Measurements from ENCODE around the gene OAF. TPM values are rescaled to one million over a fixed set of nuclear protein-coding genes. Genes with fewer than 3 reads are reported as not detected.

Gene OAF
- total RNA-seq, 1 donor = 58.6 TPM

- TF ChIP-seq, protein P1, sequence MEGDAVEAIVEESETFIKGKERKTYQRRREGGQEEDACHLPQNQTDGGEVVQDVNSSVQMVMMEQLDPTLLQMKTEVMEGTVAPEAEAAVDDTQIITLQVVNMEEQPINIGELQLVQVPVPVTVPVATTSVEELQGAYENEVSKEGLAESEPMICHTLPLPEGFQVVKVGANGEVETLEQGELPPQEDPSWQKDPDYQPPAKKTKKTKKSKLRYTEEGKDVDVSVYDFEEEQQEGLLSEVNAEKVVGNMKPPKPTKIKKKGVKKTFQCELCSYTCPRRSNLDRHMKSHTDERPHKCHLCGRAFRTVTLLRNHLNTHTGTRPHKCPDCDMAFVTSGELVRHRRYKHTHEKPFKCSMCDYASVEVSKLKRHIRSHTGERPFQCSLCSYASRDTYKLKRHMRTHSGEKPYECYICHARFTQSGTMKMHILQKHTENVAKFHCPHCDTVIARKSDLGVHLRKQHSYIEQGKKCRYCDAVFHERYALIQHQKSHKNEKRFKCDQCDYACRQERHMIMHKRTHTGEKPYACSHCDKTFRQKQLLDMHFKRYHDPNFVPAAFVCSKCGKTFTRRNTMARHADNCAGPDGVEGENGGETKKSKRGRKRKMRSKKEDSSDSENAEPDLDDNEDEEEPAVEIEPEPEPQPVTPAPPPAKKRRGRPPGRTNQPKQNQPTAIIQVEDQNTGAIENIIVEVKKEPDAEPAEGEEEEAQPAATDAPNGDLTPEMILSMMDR (IDR thresholded peaks at IDR 0.05; ENCODE audit: insufficient read depth, low read length) = no peak
- H3K4me3 ChIP-seq (ENCODE audit: low read depth, low read length) = no peak overlapping the region
- DNase-seq (ENCODE audit: low read depth) = no peak
Observed at GRCh38 chr11:120216426-120217102, 5.7 kb downstream of the OAF start.

DNA sequence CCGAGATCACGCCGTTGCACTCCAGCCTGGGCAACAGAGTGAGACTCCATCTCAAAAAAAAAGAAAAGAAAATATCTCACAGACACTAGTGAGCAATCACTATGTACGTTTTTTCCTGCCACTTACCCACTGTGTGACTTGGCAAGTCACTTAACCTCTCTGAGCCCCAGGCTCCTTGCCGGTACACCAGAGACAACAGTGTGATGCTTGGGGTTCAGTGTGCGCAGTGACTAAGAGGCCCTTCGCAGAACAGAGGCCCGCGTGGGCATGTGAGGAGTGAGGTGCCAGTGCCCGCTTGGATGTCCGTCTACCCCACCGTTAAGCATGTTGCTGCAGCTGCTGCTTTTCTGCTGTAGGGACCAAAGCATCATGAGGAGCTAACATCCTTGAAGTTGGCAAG lies 6.7 kb downstream of the OAF start:
- no peak for DNase-seq (ENCODE audit: low read depth)
- TF ChIP-seq, protein P1 (IDR thresholded peaks at IDR 0.05; ENCODE audit: insufficient read depth, low read length) = no peak

GRCh38 chr11:120217941-120218694 lies 7.3 kb downstream of the OAF start:
- TF ChIP-seq, protein P1 (IDR thresholded peaks at IDR 0.05; ENCODE audit: insufficient read depth, low read length) = no peak
- H3K4me3 ChIP-seq (ENCODE audit: low read depth, low read length) = no peak overlapping the region
- no peak for DNase-seq (ENCODE audit: low read depth)

More for the DNA sequence above, 6.7 kb downstream of the OAF start:
- no peak overlapping the region for H3K4me3 ChIP-seq (ENCODE audit: low read depth, low read length)

DNA sequence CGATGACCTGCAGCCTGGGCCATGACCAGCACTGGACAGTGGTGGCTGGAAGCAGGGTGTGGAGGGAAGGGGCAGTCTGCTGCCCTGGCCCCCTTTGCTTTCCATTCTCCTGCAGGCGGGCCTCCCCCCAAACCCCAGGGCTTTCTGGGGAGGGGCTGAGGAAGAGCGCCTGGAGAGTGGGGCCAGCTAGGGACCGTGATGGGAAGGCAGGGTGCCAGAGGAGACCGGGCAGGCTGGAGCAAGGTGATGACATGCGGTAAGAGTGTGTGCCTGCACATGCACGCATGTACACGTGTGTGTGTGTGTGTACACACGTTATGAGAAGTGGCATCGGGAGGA lies 7.8 kb downstream of the OAF start:
- no peak for DNase-seq (ENCODE audit: low read depth)
- TF ChIP-seq, protein P1 (IDR thresholded peaks at IDR 0.05; ENCODE audit: insufficient read depth, low read length) = no peak
- no peak overlapping the region for H3K4me3 ChIP-seq (ENCODE audit: low read depth, low read length)

GRCh38 chr11:120219232-120219937 lies 8.6 kb downstream of the OAF start:
- H3K4me3 ChIP-seq (ENCODE audit: low read depth, low read length) = no peak overlapping the region
- TF ChIP-seq, protein P1 (IDR thresholded peaks at IDR 0.05; ENCODE audit: insufficient read depth, low read length) = no peak
- DNase-seq (ENCODE audit: low read depth) = no peak

DNA sequence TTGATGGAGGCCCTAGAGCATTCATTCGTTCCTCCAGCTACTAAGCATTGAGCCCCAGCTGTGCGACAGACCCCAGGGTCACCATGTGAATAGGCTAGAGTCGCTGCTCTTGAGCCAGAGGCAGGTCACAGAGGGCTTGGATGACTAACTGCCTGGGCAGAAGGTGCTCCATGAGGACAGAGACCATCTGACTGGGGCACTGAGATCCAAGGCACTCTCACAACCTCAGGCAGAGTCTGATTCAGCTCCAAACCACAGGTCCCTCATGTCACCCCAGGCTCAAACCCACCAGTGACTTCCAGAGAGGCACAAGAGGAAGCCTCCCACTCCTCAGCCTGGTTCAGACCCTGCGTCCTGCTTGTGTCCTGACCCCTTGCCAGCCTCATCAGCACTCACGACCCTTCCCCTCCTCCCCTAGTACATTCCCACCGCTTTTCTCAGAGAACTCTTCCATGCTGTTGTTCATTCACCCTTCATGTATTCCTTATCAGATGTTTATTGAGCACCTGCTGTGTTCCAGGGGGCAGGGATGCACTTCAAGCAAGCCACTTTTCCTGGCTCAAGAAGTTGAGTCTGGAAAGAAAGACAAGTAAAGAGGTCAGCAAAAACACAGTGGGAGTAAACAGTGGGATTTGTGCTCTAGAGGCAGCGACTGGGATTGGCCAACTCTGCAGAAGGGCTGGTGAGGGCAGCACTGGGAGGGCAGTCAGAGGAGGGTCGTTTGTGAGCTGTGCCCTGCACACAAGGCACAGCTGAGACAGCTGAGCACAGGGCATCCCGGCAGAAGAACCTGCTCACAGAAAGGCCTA lies 9.3 kb downstream of the OAF start:
- TF ChIP-seq, protein P1 (IDR thresholded peaks at IDR 0.05; ENCODE audit: insufficient read depth, low read length) = no peak
- no peak overlapping the region for H3K4me3 ChIP-seq (ENCODE audit: low read depth, low read length)
- DNase-seq (ENCODE audit: low read depth) = no peak

Data from fibroblast of the aortic adventitia (primary cell).